OCI-LY1 (cell line): ENCODE data around the gene FTCD.

Experiments
- CTCF ChIP-seq: fragments of 200-600 bp; sonication (generic), shearing (Covaris generic); IDR thresholded peaks from 2 replicates; pipeline ENCODE4 v1.5.1; 2017; ENCODE audit warnings: mild to moderate bottlenecking, antibody characterized with exemption, low read length, moderate library complexity, mixed read lengths
- EZH2 ChIP-seq: fragments of 200-600 bp; sonication (generic), shearing (Covaris generic); IDR thresholded peaks from 2 replicates; pipeline ENCODE4 v1.8.0; 2017; ENCODE audit warnings: borderline replicate concordance, mixed run types, mild to moderate bottlenecking, antibody characterized with exemption, low read length, moderate library complexity, mixed read lengths

GRCh38 chr21:46160907-46161632, 5.7 kb upstream of the FTCD start:
- no peak for TF ChIP-seq CTCF
- no peak for TF ChIP-seq EZH2
